HG03025 (cell line): ENCODE results near the gene SIAH2.

Source experiments
- ATAC-seq: cut with Tn5 transposase; IDR thresholded peaks from one replicate; pipeline ENCODE4 v1.9.1; 2021; ENCODE audit warnings: mild to moderate bottlenecking, moderate library complexity; ENCODE audit not compliant: unreplicated experiment, low FRiP score

SIAH2 gene

DNA sequence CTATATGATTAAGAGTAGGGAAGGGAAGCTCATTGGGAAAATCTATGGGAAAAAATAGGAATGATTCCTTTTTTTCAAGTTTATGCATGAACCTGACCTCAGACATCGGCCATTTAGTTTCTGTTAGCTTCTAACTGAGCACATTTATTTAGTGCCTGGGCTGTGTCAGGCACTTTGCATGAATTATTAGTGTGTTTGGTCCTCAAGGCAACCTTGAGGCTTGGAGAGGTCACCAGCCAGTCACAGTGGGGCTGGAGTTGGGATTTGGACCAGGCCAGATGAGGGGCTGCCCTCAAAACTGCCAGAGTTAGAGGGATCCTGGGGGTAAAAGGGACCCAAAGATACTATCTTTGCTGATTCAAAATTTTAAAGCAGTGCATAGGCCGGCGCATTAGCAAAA lies 8.1 kb downstream of the SIAH2 start:
- ATAC-seq: no peak

DNA sequence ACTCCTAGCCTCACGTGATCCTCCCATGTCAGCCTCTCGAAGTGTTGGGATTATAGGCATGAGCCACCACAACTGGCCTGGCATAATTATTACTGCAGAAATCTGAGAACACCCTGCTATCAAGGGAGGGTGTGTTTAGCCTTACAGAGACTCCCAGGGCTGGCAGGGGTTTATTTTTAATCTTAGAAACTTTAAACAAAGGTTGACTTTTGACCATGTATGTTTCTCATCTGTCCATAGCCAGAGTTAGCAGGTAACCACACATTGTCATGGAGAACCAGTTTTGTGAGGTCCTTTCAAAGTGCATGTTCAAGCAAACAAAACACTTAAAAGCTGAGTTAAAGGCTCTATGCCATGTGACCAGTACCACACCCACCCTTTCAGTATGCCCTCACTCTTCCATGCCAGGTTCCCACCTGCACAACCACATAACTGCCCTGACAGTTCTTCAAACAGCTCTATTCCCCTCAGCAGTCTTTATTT lies 11.1 kb downstream of the SIAH2 start:
- ATAC-seq: no peak

DNA sequence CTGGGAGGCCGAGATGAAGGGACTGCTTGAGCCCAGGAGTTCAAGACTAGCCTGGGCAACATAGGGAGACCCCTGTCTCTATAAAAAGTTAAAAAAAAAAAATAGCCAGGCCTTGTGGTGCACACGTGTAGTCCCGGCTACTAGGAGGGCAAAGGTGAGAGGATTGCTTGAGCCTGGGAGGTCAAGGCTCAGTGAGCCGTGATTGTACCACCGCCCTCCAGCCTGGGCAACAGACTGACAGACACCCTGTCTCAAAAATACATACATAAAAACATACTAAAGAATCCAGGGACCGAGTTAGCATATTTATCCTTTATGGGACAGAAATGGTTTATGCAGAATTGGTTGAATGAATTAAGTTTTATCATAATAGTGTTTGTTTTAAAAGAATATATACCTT lies 13.7 kb downstream of the SIAH2 start:
- ATAC-seq: no peak

DNA sequence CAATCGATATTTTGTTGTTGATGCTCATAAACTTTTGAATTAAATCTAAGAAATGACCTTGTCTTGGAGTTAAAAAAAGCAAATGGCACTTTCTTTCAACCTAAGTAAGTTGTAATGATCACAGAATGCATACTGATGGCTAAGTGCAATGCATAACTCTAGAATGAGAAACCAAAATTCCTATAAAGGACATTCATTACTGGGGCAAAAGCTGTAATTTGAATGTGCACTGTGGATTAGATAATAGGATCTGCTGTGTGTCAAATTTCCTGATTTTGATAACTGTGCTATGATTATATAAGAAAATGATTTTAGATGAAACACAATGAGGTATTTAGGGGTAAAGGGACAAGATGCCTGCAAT lies 14.3 kb downstream of the SIAH2 start:
- no peak for ATAC-seq

DNA sequence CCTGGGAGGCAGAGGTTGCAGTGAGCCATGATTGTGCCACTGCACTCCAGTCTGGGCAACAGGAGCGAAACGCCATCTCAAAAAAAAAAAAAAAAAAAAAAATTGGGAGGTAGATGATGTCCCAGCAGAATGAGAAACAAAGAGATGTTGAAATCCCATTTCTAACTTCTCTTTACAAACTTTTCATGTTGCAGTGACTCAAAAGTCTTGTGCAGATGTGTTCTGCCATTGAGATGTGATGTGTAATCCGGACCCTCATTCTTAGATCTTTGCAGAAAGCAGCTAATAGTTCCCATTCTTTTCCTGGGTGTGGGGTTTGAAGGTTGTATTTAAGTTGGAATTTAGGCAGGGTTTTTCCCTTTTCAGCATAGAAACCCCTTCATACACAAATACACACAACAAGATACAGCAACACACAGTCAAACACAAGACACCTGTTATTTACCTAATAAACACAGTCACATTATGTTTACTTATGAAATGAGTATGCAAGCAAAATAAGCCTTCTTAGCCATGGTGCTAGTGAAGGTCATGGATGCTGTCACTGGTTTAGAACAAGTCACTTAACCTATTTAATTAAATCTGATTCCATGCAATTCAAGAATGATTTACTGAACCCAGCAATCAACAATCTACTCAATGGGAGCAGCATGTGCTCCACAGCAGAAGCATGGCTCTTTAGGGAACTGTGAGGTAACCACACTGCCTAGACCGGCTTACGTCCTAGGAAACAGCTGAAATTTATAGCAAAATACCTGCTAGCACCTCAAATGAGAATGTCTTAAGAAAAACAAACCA lies 14.9 kb downstream of the SIAH2 start:
- no peak for ATAC-seq

DNA sequence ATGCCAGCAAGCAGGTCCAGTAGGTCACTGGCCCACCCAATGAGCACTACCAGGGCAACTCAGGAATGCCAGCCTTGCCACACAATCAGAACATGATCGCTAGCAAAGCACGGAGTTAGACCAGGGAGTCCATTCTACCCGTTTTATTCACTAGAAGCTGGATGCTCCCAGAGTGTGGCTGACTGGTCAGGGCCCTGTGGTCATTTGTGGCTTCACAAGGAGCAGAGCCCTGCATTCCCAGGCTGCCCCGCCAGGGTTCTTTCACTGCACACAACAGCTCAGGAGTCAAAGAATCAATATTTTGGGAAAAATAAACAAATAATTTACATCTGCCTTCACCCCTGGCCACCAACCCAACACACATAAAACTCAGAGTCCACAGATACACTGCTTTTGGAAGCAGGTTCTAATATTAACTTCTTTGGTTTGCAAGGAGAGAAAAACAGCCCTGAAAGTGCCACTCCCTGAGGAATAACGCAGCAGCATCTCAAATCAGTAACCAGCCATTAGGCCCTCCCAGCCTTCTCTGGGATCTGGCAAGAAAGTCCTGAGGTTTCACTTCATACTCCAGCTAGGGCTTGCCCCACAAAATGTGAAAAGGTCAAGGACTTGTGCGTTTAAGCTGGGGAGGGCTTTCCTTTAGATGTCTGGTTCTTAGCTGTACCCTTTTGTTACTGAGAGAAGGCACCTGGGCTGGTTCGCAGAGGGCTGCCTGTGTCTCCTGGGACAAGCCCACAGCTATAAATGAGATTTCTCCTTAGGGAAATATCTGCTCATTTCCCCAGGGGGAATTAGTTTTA lies 16.0 kb downstream of the SIAH2 start:
- ATAC-seq: no peak

DNA sequence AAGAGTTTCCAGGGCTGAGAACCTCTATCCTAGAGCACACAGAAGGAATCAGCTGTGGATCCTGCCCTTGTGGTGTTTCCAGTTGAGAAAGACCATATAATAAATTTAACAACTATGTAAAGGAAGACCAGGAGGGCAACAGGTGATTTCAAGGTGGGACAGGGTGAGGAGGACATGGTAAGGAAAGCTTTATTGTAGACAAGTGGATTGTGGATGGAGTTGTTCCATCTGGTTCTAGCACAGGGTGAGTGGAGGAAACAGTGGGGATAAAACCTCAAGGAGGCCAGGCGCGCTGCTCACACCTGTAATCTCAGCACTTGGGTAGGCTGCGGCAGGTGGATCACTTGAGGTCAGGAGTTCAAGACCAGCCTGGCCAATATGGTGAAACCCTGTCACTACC lies 17.1 kb downstream of the SIAH2 start:
- ATAC-seq: no peak

DNA sequence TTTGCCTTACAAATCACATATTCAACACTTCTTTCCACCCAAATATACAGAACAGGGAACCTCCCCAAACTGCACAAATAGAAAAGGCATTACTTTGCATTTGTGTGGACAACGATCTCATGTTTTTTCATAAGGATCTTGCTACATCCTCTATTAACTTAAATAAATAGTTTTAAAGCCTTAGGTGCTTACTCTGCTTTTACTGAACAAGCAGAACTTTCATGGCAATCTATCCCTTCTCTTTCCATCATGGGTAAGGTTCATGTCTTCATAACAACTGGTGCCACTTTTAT lies 18.1 kb downstream of the SIAH2 start:
- no peak for ATAC-seq

DNA sequence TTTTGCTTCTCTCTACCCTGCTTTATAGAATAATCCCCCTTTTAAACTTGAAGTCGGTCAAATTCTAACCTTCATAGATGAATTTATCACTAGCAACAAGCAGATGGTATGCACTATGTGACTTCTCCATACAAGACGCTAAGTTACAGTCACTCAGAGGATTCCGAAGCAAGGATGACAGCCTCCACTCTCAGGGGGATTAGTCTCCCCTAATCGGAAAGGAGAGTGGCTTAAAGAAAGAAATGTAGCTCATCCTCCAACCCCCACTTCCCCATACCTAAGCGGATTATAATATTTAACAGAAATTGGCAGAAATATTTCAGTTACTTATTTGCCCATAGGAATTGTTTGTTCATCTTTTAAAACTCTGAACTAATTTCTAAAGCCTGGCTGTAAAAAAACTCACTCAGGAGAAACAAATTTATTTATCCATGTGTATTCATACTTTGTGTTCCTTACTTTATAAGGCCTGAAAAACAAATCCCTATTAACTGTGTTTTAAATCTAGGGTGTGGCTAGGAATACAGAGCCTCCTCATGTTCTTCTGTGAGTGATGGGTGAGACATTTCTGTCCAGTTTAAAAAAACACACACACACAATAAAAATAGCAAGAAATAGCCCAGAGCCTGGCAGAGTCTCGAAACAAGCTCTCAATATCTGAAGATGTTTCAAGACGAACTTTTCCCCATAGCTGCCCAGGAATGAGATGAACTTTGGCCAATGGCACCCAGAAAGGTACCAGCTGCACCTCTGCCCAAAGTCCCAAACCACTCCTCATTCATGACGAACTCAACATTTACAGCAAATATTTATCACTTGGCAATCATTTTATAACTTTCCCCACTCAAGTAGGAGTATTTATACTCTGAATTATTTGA lies 18.7 kb downstream of the SIAH2 start:
- ATAC-seq: no peak

DNA sequence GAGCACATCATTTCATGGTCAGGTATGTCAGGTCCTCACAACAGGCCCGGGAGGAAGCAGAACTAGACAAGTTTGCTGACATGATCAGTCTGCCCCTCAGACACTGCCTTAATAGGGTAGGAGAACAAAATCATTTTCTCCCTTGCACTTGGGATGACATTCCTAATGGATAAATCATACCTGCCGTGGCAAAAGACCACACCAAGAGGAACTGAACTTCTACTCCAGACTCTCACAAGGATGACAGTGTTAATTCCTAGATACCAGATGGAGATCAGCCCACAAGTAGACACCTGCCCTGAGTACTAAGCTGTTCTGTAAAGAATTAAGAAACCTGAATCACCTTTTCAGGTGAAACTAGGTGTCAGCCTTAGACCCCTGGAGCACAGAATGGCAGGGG lies 19.5 kb downstream of the SIAH2 start:
- no peak for ATAC-seq

DNA sequence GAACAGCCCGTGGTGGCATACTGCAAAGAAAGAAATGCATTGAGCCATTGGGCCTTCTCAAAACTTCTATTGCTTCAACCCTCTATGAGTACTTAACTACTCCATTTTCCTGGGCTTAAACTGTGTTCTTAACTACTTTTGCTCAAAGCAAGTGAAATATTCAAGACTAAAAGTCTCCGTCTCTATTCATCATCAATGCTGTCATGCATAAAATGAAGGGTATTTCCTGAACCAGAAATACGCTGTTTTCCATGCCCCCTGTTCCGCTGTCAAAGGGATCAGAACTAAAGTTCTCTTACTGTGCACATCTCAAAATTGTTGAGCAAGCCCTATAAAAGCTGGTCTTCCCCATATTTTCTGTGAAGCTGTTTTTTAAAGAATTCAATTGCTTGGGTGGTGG lies 20.3 kb downstream of the SIAH2 start:
- no peak for ATAC-seq

DNA sequence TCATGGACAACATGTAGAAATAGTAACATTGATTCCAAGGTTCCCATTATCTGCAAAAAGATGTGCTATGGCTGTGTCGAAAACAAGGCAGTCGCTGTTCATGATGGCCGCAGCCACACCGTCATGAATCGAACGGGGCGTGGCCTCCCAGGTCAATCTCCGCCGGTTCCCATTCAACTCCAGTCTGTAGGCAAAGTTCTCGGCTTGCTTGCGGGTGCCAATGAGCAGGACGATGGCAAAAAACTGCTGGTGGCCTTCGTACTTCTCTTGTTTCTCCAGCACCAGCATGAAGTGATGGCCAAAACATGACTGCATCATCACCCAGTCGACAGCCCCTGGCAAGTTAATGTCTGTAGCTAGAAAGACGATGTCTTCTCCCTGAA lies 20.8 kb downstream of the SIAH2 start:
- no peak for ATAC-seq

DNA sequence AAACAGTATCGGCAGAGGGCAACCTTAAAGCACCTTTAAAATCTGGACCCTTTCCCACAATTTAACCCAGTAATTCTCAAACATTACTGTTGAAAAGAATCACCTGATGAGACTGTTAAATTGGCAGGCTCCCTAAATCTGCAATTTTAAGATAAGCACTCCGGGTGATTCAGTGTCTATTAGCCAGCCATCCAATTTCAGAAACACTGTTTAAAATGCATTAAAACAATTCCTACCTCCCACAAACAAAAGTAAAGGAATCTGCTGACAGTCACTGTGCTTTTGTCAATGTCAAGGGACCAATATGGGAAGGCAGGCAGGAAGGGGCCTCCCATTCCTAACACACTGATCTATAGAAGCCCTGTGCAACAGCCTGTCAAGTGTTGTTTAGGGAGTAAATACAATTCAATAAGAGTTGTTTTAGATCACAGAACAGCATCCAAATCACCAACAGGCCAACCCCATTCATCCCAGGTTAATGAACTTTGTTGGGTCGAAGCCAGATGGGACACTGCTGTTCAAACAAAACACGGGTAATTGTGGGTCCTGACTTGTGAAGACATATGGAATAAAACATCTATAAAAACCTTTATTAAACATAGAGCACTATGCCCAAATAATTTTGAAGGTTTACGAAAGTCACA lies 21.4 kb downstream of the SIAH2 start:
- no peak for ATAC-seq

DNA sequence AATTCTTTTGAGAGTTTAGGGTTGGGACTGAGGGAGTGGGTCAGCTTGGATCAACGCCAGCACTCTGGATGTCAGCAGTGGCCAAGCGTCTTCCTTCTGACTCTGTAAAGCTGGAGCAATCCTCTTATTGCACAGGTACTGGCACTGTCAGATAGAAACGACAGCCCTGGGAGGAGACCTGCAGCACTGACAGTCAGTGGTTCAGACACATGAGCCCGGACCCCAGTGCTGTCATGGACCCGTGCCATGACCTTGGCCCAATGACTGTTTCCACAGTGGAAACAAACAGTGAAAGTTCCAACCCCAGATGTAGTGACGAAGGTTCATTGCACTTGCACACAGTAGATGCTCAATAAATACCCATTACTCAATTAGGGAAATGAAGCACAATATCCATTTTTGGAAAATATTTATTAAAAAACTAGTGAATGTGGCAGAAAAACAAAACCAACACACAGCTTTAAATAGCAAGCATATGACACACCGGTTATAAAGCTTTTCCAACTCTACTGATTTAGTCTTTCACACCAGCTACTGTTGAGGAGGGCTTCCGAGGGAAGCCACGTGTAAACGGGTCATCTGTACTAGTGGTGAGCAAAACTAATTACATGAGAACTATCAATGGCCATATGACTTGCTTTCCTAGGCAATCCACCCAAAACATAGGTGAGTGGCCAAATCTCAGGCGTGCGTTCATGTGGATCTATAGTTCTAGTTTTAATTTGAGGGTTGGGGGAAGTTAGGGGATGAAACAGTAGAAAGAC lies 22.1 kb downstream of the SIAH2 start:
- no peak for ATAC-seq

DNA sequence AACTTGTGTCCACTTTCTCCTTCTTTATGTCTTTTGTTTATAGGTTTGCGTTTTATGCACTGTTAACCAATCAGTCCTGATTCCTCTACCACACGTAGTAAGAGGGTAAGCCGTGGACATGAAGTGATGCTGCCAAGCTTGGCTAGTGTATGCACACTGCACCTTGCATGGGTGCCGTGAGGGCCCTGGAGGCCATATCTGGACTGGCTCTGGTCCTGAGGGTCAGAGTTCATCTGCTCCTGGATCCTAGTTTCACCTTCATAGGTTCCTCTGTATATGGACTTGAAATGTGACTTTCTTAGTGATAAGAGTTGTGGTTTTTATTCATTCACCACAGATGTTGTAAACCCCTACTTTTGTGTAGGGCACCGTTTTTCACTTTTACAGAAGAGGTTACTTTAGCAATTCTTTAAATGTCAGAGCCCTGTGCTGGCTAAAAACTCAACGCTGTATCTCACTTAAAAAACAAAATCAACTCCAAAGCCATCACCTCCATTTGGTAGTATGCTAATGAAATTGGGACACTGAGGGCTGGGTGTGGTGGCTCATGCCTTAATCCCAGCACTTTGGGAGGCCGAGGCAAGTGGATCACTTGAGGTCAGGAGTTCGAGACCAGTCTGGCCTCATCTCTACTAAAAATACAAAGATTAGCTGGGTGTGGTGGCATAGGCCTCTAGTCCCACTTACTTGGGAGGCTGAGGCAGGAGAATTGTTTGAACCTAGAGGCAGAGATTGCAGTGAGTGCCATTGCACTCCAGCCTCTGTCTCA lies 22.9 kb downstream of the SIAH2 start:
- peak; percentile 40 for ATAC-seq

DNA sequence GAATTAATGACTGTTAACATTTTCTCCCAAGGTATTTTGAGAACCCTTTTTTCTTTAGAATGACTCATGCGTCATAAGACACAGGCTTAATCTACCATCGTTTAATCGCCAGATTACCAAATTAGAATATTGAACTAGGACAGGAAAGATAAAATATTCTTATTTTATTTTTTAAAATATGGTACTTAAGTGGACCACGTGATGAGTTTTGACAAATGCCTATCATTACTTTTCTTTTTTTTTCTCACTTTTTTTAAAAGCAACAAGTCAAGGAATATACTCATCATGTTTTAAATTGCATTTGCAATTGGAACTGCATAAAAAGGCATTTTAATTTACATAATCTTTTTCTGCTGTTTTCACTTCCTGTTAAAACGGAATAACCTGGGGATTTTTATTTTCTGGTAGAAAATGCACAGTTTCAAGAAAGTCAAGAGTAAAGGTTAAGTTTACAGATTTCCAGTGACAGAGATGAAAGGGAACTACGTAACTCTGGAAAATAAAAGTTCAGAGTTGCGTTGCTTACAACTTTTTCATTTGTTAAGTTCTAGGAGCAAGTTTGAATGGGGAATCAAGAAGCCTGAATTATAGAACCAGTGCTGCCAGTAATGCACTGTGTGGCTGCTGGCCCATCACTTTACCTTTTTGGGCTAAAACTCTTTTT lies 23.6 kb downstream of the SIAH2 start:
- ATAC-seq: peak; percentile 31

DNA sequence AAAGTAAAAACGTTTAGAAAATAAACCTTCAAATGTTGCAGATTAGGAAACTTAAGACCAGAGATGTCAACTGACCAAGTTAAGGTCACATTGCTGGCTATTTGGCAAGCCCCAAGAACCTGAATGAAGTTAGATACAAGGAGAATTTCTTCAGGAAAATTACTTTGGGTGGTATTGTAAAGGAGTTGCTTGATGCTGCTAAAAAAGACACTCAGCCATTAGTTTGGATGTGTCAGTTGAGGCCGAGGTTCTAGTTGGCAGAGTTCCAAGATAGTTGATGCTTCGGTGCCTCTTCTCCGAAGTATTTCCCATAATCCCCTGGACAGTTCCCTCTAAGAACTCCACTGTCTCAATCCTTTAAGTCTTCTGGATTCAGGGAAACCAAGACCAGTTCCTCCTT lies 24.3 kb downstream of the SIAH2 start:
- no peak for ATAC-seq

DNA sequence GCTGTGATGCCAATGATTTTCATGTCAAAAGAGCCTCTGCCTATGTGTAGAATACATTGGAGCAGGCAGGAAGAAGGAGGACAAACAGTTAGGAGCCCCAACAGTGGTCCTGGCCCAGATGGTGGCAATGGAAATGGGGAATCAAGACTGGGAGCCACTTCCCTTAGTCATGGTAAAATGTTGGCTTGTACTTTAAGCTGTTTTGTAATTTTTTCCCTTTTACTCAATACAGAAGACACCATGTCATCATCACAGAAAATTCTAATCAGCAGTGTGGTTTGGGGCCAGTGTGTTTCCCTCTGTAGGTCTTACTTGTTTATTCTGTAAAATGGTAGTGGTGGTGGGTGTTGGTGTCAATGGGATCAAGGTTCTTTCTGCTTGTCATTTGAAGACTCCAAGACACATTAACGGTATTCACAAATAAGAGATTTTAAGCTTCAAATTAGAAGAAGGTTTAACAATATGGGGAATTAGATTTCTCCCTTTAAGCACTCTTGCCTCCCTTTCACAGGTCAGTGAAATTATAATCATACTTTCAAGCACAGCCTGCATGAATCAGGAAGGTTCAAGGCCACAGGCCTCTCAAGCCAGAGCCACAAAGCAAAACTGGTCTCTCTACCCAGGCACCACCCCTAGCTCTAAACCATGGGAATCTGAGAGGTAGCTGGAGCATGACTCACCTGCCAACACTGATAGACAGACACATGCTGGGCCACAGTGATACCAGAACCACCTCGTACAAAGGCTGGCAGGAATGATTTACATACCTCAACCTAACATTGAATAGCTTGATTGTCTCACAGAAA lies 24.9 kb downstream of the SIAH2 start:
- ATAC-seq: no peak
